Occipital lobe (tissue), 2 donors: ENCODE results near the gene SLC22A3. TPM values are rescaled to one million over a fixed set of nuclear protein-coding genes. Genes with fewer than 3 reads are reported as not detected.
"Not testable (repeated sequence)": the region's sequence is repeated elsewhere in the genome, so short reads cannot be mapped to it uniquely, and the experiment has no call there.

ENCODE experiments used
- DNase-seq: peaks from one replicate; lab custom pipeline; 2025; lab: John Stamatoyannopoulos, UW
- total RNA-seq: library from RNA; depleted of rRNA; stranded (reverse); fragments of >200 nt; gene quantifications from one replicate; pipeline ENCODE4 v1.2.3, GENCODE V29; 2014

SLC22A3 gene, protein sequence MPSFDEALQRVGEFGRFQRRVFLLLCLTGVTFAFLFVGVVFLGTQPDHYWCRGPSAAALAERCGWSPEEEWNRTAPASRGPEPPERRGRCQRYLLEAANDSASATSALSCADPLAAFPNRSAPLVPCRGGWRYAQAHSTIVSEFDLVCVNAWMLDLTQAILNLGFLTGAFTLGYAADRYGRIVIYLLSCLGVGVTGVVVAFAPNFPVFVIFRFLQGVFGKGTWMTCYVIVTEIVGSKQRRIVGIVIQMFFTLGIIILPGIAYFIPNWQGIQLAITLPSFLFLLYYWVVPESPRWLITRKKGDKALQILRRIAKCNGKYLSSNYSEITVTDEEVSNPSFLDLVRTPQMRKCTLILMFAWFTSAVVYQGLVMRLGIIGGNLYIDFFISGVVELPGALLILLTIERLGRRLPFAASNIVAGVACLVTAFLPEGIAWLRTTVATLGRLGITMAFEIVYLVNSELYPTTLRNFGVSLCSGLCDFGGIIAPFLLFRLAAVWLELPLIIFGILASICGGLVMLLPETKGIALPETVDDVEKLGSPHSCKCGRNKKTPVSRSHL
- total RNA-seq, result 3.7 TPM

DNA sequence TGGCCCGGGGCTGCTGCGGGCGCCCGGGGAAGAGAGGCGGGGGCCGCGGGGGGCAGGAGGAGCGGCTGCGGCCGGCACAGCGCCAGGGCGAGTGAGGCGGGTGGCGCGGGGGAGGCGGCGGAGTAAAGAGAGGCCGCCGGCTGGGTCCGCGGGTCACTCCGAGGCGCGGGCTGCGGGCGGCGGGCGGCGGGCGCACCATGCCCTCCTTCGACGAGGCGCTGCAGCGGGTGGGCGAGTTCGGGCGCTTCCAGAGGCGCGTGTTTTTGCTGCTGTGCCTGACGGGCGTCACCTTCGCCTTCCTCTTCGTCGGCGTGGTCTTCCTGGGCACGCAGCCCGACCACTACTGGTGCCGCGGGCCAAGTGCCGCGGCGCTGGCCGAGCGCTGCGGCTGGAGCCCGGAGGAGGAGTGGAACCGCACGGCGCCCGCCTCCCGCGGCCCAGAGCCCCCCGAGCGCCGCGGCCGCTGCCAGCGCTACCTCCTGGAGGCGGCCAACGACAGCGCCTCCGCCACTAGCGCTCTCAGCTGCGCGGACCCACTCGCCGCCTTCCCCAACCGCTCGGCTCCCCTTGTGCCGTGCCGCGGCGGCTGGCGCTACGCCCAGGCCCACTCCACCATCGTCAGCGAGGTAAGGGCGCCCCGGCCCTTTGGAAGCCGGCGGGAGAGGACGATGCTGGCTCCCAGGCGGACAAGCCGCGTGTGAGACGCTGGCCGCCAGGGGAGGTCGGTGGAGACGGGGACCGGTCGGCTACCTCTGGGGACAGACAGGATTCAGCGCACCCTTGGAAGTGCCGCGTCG lies at the start of gene SLC22A3:
SLC22A3 (plus strand) TSS at position 156 of the 797 bp plus-strand sequence; CDS start at position 198, 42 bp downstream.
- DNase-seq, result no peak

DNA sequence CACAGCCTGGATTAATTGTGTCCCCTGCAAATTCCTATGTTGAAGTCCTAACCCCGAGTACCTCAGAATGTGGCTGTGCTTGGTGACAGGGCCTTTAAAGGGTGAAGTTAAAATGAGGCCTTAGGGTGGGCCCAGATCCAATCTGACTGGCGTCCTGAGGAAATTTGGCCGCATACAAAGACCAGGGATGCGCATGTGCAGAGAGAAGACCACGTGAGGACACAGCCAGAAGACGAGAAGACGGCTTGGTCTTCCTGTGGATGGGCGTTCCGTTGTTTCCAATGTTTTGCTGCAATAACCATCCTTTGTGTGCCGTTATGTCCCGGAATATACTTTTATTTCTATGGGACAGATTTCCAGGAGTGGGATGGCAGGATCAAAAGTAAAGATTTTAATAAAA lies 48.6 kb upstream of the SLC22A3 start:
- DNase-seq, result no peak

DNA sequence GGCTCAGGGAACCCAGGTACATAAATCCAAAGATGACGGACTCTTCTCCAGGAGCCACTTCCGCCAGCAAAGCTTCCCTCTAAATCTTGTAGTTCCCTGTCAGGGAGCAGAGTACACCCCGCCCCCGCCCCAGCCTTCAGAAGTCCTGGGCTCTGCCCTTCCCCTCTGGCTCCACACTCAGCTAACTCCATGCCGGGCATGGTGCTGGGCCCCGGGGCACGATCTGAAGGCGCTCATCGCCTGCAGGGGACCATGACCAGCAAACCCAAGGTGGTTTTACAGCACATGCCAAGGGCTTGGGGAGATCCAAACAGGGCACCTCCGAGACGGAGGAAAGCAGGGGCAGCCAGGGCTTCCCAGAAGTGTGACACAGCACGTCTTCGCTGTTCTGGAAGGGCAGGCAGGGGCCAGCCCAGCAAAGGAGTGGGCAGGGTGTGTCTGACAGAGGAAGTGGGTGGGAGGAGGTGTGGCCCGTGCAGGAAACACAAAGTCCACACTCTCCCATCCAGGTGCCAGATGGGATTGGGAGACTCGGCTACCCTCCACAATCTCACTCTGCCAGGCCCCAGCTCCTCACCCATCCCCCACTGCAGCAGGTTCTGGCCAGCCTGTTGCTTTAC lies 48.0 kb upstream of the SLC22A3 start:
- no peak for DNase-seq

DNA sequence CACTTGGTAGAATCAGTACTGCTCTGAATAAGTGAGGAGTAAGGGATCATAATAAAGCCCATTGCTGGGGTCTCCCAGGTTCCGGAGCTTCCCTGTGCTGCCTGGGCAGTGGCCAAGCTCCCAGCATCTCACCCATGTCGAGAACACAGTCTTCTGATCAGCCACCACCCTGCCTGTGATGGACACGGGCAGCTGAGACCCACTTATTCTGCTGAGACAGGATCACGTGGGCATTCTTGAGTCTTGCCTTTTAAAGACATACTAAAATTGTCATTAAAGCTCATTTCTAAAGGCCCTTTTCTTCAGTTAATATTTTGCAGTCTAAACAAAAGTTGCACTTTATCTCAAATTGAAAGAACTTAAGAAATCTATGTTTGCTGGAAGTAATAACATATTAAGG lies 46.8 kb upstream of the SLC22A3 start:
- no peak for DNase-seq

DNA sequence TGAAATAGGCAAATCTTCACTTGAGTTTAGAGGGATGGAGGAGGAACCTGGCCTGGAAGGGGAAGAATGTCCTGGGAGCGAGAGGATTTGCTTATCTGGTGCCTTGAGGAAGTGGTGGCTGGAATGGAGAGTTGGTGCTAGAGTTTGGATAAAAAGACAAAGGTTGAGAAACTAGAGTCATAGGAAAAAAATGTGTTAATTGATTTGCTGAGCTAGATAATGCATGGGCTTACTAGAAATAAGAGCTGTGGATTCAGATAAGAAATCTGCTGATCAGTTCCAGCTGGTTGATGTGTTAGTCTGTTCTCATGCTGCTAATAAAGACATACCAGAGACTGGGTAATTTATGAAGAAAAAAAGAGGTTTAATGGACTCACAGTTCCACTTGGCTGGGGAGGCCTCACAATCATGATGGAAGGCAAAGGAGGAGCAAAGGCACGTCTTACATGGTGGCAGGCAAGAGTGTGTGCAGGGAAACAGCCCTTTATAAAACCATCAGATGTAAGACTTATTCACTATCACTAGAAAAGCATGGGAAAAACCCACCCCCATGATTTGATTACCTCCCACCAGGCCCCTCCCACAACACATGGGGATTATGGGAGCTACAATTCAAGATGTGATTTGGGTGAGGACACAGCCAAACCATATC lies 45.6 kb upstream of the SLC22A3 start:
- not testable (repeated sequence) for DNase-seq

DNA sequence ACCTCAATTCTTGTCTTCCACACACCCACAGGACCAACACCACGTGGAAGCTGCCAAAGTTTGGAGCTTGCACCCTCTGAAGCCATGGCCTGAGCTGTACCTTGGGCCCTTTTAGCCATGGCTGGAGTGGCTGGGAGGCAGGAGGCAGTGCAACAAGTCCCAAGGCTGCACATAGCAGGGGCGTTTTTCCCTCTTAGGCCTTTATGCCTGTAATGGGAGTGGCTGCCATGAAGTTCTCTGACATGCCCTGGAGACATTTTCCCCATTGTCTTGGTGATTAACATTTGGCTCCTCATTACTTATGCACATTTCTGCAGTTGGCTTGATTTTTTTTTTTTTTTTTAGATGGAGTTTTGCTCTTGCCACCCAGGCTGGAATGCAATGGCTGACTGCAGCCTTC lies 44.4 kb upstream of the SLC22A3 start:
- no peak for DNase-seq

DNA sequence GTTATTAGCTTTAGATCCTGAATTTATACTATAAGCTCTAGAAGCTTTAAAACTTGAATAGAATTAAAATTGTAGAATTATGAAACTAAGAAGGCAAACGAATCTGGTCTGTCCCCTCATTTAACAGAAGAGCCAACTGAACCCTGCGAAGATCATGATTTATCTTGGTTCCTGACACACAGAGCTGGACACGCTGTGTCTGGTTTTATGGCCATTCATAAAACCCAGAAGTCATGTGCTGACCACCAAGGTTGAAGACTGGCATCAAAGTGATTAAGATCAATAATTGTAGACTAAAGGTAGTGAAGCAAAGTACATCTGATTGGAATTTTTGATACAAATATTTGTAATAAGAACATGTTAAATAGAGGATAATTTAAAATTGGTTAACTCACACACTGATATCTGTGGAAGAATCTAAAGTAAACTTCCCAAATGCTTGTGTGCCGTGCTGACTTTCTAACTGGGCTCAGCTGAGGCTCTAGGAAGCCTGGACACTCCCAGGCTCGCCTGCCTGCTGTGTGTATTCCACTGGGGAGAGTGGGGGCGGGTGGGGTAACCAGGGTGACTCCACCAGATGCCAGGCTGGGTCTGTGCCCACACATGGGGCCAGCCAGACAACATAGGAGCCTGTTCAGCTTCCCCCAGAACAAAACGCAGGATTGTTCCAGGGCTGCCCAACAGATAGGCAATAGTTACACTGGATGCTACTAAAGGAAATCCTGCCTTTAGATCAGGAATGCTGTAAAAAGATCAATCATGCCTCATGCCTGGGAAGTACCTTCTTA lies 42.1 kb upstream of the SLC22A3 start:
- DNase-seq, result peak; percentile 14

DNA sequence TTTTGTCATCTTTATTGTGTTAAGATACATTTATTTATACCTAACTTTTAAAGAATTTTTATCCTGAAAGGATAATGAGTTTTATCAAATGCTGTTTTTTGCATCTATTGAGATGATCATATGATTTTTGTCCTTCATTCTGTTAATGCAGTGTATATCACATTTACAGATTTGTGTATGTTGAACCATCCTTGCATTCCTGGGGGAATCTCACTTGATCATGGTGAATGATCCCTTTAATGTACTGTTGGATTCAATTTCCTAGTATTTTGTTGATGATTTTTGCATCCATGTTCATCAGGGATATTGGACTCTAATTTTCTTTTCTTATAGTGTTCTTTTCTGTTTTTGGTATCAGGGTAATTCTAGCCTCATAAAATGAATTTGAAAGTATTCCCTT lies 38.5 kb upstream of the SLC22A3 start:
- no peak for DNase-seq

DNA sequence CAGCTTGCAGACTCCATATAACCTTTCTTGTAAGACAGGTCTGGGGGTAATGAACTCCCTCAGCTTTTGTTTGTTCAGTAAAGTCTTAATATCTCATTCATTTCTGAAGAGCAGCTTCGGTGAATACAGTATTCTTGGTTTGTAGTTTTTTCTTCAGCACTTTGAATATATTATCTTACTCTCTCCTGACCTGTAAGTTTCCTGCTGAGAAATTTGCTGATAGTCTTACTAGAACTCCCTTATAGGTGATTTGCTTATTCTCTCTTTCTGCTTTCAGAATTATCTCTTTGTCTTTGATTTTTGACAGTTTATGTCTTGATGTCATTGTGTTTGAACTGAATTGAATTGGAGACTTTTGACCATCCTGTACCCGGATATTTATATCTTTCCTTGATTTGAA lies 35.3 kb upstream of the SLC22A3 start:
- no peak for DNase-seq

DNA sequence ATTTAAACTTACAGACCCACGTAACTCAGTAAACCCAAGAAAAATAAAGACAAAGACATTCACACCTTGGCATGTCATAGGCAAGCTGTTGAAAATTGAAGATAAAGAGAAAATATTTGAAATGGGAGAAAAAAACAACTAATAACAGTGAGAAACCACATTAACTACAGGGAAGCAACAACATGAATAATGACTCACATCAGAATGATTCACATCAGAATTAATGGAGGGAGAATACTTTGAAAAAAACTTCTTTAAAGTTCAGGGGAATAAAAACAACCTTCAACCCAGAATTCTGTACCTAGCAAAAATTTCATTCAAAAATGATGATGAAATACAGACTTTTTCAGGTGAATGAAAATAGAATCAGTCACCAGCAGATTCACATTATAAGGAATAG lies 32.9 kb upstream of the SLC22A3 start:
- no peak for DNase-seq

DNA sequence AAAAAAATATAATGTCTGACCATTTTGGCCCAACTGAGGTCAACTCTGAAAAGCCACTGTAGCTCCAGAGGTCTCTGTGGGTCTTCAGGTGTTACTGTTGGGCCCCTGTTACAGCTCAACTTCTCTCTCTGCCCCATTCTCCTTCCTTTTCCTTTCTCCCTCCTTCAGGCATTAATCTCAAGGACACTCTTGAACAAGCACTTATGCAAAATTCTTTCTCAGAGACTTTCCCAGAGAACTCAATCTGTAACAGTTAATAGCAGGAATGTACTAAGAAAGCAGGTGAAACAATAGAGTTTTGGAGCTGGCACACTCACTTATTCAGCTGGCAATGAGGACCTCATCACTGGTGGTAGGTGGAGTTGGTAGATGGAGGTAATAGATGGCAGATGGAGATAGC lies 31.9 kb upstream of the SLC22A3 start:
- DNase-seq, result no peak

DNA sequence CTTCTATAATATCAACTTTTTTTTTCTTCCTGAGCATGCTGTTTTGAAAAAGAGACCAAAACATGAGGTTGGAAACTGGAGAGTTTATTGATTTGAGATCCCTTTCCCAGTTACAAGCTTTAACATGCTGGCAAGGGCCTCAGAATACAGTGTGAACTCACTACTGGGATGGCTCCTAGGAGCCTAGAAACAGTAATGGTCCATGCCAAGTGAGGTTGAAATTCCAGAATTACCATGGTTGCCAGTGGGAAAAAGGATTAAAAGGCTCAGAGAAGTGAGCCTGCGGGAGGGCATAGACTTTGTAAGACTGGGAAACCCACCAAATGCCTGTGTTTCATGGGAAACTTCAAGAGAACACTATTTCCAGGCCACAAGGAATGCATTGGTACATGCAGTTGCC lies 28.9 kb upstream of the SLC22A3 start:
- DNase-seq, result no peak

DNA sequence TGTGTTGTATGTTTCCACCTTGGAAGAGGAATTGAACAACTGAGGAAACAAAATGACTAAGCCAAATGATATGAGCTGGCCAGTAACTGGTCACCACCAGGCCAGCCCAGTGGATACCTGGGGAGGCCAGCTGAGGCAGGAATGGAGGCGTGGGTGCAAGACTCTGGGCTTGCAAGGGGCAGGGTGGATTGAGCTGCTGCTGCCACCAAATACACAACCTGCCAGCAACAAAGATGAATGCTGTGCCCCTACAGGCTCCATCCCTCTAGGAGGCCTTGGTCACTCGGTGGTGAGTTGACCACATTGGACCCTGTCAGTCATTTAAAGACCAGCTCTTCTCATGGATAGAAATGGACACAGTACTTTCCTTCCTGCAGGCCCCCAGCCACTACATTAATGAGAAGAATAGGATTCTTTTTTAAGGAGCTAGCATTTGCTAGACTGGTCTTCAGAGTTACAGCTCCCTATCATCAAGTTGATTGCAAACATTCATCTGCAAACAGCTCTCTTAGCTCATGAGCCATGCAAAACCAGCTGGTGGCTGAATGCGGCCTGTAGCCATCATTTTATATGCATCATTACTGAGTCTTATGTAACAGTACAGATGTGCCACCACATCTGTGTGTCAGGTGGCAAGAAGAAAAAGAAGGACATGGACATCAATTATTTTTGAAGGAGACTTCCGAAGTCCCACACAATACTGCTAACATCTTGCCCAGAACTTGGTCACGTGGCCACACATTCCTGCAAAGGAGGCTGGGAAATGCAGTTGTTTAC lies 26.3 kb upstream of the SLC22A3 start:
- no peak for DNase-seq

DNA sequence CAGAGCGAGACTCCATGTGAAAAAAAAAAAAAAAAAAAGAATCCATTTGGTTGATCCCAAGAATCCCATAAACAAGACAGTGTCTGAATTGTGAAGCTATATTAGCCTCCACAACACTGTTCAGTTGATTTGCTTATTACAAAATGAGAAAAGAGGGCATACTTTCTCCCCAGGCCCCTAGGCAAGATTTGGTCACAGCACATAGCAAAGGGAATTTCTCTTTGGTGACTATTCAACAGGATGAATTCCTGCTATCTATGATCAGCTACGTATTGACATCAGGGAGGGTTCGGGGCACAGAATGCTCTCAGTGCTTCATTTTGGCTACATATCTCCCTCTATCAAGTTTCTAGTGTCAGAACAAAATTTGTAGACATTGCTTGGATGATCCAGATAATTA lies 20.2 kb upstream of the SLC22A3 start:
- no peak for DNase-seq

DNA sequence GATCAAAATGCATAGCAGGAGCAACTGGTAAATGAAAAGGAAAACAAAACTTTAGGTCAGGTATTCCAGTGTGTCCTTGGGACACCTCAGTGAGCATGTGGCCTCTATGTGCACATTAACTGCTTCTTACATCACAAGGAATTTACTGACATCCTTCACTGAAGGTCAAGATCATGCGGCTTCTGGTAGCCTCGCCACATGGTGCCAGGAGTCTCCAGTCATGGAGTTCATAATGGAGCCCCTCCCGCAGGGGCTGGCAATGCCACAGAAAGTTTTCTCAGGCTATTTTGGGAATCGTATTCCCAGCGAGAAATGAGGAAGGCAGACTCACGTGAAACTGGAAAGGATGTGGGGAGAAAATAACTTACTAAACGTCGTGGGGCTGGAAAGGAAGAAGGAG lies 19.7 kb upstream of the SLC22A3 start:
- no peak for DNase-seq

DNA sequence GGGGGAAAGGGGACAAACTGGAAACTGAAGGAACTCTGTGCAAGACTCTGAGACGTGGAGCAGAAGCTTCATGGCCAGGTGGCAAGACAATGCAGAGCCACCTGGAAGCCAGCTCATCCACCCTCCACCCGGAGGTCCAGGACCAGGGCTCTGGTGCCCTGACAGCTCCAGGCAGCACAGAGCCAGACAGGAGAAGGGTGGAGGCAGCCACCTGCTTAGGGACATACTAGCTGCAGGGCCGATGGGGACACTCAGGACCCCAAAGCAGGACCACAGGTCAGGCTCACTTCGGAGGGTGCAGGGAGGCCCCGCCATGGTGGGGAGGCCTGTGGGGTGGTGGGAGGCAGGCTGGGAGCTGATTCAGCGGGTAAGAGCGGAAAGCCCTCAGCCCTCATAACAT lies 19.0 kb upstream of the SLC22A3 start:
- DNase-seq, result no peak

DNA sequence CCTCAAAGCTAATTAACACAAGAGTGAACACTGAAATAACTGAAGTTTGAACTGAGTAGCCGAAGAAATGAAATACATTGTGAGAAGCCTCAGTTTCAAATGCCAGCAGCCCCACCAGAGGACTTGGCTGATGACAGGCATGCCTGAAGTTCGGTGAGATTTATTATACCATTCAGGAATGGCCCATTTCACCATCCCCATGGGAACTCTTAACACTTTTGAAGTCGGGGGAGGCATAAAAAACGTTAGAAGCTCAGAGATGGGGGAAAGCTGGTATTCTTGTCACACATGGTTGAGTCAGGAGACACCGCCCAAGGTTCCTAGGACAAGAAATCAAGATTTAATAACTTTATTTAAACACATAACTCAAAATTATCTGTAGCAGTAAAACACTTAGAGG lies 17.6 kb upstream of the SLC22A3 start:
- no peak for DNase-seq

DNA sequence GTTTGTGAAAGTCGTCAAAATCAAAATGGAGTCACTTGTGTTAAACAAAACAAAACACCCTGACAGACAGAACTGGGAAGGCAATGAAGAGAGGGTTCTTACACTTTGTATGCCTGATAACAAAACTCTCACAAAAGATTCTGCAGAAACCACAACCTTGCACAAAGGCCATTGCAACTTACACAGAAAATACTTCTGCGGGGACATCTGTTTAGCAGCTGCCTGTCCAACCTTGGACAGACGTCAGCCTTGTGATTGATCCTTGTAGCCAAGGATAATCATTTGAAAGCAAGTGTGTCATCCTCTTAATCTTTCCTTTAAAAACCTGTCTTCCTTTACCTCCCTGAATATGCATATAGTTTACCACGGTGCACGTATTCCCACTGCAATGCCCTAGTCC lies 17.0 kb upstream of the SLC22A3 start:
- DNase-seq, result no peak

DNA sequence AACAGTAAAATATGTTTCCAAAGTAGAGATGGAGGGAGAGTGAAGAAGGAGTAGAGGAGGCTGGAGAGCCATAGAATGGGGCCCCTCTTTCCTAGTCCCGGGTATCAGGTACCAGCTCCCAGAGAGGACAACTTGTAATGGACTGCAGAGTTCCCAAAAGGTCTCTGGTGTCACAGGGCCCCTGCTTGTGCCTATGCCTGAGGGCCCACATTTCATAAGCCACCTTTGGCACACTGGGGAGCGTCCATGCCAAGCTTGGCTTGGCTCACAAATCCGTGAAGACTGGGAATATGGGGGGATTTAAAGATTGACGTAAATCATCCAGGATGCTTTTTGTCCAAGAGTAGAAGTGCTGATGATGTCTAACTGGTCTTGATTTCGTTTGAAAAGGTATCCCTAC lies 16.4 kb upstream of the SLC22A3 start:
- DNase-seq, result no peak

DNA sequence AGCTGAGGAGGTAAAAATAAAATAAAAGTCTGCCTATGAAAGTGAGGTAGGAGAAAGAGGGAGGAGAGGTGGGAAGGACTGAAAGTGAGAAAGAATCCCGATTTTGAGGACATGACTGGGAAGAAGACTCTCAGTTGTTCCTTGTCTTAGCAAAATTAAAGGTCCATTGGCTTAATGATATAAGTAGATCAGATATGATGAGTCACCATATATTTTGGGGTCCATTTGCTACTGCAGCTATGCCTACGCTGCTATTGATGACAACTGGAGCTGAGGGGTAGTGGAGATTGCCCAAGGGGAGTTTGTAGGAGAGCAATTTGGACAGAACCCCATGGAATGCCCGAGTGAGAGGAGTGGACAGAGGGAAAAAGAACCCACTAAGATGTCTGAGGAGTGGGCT lies 15.1 kb upstream of the SLC22A3 start:
- no peak for DNase-seq
